BJ (cell line): Measurements from ENCODE around the gene TRNAU1AP. TPM values are rescaled to one million over a fixed set of nuclear protein-coding genes. Genes with fewer than 3 reads are reported as not detected.
"Not testable (repeated sequence)": the region's sequence is repeated elsewhere in the genome, so short reads cannot be mapped to it uniquely, and the experiment has no call there.

Experiments
- CTCF ChIA-PET: fragments of 350-600 bp; formaldehyde crosslinking; extraction: SDS; loops from one replicate; lab custom pipeline; 2021; ENCODE audit warnings: antibody characterized with exemption, inconsistent platforms; lab: Yijun Ruan, JAX
- POLR2A ChIA-PET: fragments of 300-600 bp; sonication (Branson Sonifier 250); formaldehyde crosslinking; extraction: SDS; loops from one replicate; lab custom pipeline; 2021; ENCODE audit warnings: antibody characterized with exemption; lab: Charles Lee
- DNase-seq: peaks from one replicate; pipeline ENCODE4 v3.0.0-alpha.2; 2011; ENCODE audit warnings: low read depth
- H3K27me3 ChIP-seq: 2 replicates; pipeline ENCODE4 v1.6.0; 2011; ENCODE audit warnings: low read length; ENCODE audit not compliant: control insufficient read depth, insufficient read depth
- H3K36me3 ChIP-seq: 2 replicates; pipeline ENCODE4 v1.5.1; 2011; ENCODE audit warnings: low read length; ENCODE audit not compliant: control insufficient read depth, insufficient read depth
- H3K4me3 ChIP-seq: 2 replicates; pipeline ENCODE4 v1.5.1; 2011; ENCODE audit warnings: low read depth, mild to moderate bottlenecking, control low read depth, low read length
- polyA plus RNA-seq: library from polyadenylated mRNA; depleted of rRNA; stranded (reverse); fragments of >200 nt; gene quantifications from 2 replicates; pipeline ENCODE4 v1.2.3, GENCODE V29; 2011
- TF ChIP-seq, protein P1 (sequence below): IDR thresholded peaks from 2 replicates; pipeline ENCODE4 v1.5.1; 2011; ENCODE audit warnings: low read depth, mild to moderate bottlenecking, control low read depth, inconsistent platforms, low read length, moderate library complexity; ENCODE audit not compliant: insufficient read depth

The TRNAU1AP gene
- polyA plus RNA-seq, 1 experiment: 26.6 TPM

GRCh38 chr1:28592321-28593071, 39.6 kb downstream of the TRNAU1AP start:
- ChIA-PET POLR2A (interaction anchor here (0.9 kb wide), 1 partner anchor 11 kb away, joined by 7 read pairs; no protein-coding TSS in a partner anchor), CTCF (interaction anchor here (0.8 to 0.9 kb wide), 3 partner anchors 10 to 292 kb away, joined by 3 to 4 read pairs (median 3); no protein-coding TSS in a partner anchor)
- H3K4me3 ChIP-seq: peak overlapping the region; percentile 53
- no peaks in the 10 kb centered on the region for H3K36me3 ChIP-seq
- TF ChIP-seq, protein P1, sequence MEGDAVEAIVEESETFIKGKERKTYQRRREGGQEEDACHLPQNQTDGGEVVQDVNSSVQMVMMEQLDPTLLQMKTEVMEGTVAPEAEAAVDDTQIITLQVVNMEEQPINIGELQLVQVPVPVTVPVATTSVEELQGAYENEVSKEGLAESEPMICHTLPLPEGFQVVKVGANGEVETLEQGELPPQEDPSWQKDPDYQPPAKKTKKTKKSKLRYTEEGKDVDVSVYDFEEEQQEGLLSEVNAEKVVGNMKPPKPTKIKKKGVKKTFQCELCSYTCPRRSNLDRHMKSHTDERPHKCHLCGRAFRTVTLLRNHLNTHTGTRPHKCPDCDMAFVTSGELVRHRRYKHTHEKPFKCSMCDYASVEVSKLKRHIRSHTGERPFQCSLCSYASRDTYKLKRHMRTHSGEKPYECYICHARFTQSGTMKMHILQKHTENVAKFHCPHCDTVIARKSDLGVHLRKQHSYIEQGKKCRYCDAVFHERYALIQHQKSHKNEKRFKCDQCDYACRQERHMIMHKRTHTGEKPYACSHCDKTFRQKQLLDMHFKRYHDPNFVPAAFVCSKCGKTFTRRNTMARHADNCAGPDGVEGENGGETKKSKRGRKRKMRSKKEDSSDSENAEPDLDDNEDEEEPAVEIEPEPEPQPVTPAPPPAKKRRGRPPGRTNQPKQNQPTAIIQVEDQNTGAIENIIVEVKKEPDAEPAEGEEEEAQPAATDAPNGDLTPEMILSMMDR: no peak
- no peaks in the 10 kb centered on the region for H3K27me3 ChIP-seq
- DNase-seq: no peak

- CTCF ChIA-PET, H3K27me3 ChIP-seq, POLR2A ChIA-PET, DNase-seq, H3K4me3 ChIP-seq, H3K36me3 ChIP-seq: not testable (repeated sequence)
Observed at GRCh38 chr1:28593988-28594356, 41.1 kb downstream of the TRNAU1AP start.

DNA sequence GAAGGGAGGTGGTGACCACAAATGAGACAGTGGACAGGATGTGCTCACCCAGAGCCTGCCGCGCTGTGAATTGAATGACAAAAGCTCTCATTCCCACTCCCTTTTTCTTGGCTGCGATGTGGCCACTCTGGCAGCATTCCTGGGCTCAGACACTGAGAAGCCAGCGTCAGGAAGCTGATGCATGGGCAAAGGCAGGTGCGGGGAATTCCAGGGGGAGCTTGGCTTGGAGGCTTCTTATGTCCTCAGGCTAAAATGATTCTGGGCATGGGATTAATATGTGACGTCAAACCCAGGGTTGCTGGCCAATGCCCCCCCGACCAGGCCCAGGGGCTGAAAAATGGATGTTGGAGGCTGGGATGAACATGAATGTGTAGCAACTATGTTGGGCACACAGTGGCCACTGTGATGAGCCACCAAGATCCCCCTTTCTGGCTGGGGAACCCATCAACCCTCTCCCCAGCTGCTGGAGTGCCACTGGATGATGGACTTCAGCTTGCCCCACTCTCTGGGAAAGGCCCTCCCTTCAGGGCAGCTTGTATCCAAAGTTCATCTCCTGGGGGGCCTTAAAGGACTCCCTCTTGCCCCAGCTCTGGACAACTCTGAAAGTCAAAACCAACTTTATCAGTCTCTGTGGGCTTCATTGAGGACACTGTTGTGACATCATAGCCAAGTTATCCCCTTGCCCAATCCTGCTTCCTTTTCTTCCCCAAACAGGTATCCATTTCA, 42.0 kb downstream of the TRNAU1AP start:
- H3K4me3 ChIP-seq, CTCF ChIA-PET, H3K27me3 ChIP-seq, DNase-seq, H3K36me3 ChIP-seq, POLR2A ChIA-PET: not testable (repeated sequence)

DNA sequence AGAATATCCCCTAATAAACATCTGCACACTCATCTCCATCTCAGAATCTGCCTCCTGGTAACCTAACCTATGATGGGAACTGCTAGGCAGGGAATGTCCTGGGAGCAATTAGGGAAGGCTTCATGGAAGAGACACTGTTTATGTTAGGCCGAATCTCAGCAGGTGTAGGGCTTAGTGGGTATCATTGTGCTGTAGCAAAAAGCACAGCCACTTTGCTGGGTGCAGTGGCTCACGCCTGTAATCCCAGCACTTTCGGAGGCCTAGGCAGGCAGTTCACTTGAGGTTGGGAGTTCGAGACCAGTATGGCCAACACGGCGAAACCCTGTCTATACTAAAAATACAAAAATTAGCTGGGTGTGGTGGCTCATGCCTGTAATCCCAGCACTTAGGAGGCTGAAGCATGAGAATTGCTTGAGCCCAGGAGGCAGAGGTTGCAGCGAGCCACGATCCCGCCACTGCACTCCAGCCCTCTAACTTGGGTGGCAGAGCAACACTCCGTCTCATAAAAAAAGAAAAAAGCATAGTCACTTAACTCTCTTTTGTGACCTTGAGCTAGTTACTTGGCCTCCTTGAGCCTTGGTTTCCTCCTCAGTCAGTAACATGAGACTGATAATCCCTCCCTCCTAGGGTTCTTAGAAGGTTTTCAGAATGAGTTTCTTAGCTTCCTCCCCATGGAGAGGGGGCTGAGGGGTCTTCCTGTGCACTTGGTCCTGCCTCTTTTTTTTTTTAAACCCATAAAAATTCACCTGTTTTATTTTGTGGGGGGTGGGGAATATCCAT, 42.7 kb downstream of the TRNAU1AP start:
- TF ChIP-seq, protein P1: no peak
- Histone ChIP-seq H3K4me3 (no peak overlapping the region), H3K36me3 (peaks cover 1% of the 10 kb centered on the region; the same call in 1 of the 2 replicates), H3K27me3 (no peaks in the 10 kb centered on the region)
- ChIA-PET POLR2A (interaction anchor here (0.6 kb wide), 1 partner anchor 48 kb away, joined by 25 read pairs; no protein-coding TSS in a partner anchor), CTCF (interaction anchor here (0.9 kb wide), 1 partner anchor 236 kb away, joined by 3 read pairs; no protein-coding TSS in a partner anchor)
- no peak for DNase-seq

GRCh38 chr1:28596276-28596675, 43.4 kb downstream of the TRNAU1AP start:
- ChIA-PET CTCF (interaction anchor here (0.7 to 1.4 kb wide), 3 partner anchors 10 to 236 kb away, joined by 3 read pairs; no protein-coding TSS in a partner anchor), POLR2A (interaction anchor here (0.6 kb wide), 1 partner anchor 47 kb away, joined by 25 read pairs; no protein-coding TSS in a partner anchor)
- not testable (repeated sequence) for H3K36me3 ChIP-seq, H3K4me3 ChIP-seq, DNase-seq, H3K27me3 ChIP-seq

- DNase-seq: peak; percentile 67
- H3K4me3 ChIP-seq: no peak overlapping the region
Observed at GRCh38 chr1:28601696-28602095, 48.8 kb downstream of the TRNAU1AP start.

More at GRCh38 chr1:28601696-28602095, 48.8 kb downstream of the TRNAU1AP start:
- peaks cover 10% of the 10 kb centered on the region for H3K36me3 ChIP-seq
- H3K27me3 ChIP-seq: no peaks in the 10 kb centered on the region
- ChIA-PET POLR2A (interaction anchor here (0.5 to 1.5 kb wide), 4 partner anchors 19 to 93 kb away, joined by 3 to 15 read pairs (median 4); no protein-coding TSS in a partner anchor), CTCF (interaction anchor here (0.7 to 6.6 kb wide), 15 partner anchors 9 to 275 kb away, joined by 3 to 60 read pairs (median 8); no protein-coding TSS in a partner anchor)
- TF ChIP-seq, protein P1: no peak
